Subcutaneous adipose tissue (tissue), 4 donors: Measurements from ENCODE around the gene MTFR1L. TPM values are rescaled to one million over a fixed set of nuclear protein-coding genes. Genes with fewer than 3 reads are reported as not detected.

Experiments
- total RNA-seq, 4 donors: library from RNA; depleted of rRNA; stranded (reverse); fragments of >200 nt; gene quantifications; one replicate each; pipeline ENCODE4 v1.1.0, GENCODE V29; 2016
- TF ChIP-seq, protein P1 (sequence below): fragments of 450-650 bp; IDR thresholded peaks from one replicate; pipeline ENCODE4 v1.5.1; 2016; ENCODE audit warnings: low read depth, mild to moderate bottlenecking, control low read depth, antibody characterized with exemption, moderate library complexity

MTFR1L gene
- total RNA-seq, 4 donors from 2014 or later: 53.6 to 89.5 (median 60.4) TPM

DNA sequence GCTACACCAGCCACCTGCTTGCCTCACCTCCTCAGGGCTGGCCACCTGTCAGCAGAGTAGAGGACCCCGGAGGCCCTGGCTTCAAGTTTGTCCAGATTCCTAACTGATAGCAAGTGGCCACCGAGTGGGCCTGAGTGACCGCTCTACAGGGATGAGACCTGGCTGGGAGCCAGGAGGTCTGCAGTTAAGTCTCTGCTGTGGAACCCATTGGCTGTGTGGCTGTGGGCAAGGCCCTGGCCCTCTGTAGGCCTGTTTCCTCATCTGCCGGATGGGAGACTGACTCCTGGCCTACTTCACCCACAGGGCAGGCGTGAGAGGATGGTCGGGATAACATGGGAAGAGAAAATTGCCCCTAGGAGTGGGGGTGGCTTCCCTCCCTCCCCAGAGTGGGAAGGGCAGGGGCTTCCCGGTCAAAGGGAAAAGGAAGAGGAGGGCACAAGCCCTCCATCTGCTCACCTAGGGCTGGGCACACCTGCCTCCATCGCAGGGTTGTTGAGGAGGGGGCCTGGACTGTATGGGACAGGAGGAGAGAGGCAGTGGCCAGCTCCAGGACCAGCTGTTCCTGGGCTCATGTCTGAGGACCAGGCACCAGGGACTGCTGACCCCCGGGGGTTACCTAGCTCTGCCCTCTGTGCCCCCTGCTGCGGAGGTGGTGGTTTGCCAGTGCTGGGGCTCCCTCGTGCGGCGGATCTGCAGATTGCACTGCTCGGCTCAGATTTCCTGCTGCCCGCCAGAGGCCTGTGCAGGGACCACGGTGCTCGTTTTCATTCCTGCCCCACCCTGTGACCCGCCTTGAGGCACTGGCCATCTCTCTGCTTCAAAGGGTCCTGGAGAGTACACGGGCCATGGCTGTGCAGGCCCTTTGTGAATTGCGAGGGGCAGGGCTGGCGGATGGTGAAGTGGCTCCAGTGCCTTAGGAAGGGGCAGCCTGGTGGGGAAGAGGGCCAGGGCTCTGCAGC lies 9.1 kb upstream of the MTFR1L start:
- TF ChIP-seq, protein P1, sequence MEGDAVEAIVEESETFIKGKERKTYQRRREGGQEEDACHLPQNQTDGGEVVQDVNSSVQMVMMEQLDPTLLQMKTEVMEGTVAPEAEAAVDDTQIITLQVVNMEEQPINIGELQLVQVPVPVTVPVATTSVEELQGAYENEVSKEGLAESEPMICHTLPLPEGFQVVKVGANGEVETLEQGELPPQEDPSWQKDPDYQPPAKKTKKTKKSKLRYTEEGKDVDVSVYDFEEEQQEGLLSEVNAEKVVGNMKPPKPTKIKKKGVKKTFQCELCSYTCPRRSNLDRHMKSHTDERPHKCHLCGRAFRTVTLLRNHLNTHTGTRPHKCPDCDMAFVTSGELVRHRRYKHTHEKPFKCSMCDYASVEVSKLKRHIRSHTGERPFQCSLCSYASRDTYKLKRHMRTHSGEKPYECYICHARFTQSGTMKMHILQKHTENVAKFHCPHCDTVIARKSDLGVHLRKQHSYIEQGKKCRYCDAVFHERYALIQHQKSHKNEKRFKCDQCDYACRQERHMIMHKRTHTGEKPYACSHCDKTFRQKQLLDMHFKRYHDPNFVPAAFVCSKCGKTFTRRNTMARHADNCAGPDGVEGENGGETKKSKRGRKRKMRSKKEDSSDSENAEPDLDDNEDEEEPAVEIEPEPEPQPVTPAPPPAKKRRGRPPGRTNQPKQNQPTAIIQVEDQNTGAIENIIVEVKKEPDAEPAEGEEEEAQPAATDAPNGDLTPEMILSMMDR: no peak

DNA sequence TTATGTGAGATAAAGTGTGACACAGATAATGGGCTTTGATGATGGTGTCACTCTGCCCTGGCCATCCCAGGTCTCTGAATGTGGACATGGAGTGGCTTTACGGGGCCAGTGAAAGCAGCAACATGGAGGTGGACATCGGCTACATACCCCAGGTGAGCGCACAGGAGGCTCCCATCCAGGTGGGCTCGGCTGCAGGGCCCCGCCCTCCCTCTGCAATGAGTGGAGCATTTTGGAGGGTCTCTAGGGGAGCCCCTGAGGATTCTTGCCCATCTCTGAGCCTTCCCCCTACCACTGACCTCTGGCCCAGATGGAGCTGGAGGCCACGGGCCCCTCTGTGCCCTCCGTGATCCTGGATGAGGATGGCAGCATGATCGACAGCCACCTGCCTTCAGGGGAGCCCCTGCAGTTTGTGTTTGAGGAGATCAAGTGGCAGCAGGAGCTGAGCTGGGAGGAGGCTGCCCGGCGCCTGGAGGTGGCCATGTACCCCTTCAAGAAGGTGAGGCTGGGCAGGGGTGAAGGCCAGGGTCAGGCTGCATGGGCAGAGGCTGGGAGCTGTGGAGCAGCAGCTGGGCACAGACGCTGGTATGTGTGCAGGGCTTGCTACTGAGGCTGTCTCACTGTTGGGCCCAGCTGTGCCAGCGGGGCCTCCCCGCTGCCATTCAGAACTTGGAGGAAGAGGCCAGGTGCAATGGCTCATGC lies 8.2 kb upstream of the MTFR1L start:
- TF ChIP-seq, protein P1: no peak

DNA sequence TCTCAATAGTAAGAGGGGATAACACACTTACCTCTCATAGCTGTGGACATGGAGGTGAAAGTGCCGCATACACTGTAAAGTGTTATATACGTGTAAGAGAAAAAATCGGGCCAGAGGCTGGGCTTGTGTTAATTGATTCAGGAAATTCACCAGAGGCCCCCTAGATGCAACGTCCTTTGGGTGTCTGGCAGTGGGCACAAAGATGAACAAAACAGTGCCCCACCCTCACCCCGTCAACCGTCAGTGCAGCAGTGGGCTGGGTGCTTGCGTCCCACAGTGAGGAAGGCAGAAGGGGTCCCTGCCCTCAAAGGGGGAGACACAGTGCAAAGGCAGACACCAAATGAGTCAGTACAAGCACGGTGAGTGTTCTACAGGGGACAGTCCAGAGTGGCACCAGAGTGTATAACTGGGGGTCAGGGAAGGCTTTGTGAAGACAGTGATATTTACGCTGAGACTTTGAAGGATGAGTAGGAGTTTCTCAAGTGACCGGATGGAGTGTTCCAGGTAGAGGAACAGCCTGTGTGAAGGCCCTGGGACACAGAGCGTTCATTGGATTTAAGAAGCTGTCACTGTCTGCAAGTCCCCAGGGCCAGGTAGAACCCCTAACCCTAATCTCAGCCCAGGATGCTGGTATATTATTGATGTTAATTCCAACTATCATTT lies 6.6 kb upstream of the MTFR1L start:
- TF ChIP-seq, protein P1: no peak

DNA sequence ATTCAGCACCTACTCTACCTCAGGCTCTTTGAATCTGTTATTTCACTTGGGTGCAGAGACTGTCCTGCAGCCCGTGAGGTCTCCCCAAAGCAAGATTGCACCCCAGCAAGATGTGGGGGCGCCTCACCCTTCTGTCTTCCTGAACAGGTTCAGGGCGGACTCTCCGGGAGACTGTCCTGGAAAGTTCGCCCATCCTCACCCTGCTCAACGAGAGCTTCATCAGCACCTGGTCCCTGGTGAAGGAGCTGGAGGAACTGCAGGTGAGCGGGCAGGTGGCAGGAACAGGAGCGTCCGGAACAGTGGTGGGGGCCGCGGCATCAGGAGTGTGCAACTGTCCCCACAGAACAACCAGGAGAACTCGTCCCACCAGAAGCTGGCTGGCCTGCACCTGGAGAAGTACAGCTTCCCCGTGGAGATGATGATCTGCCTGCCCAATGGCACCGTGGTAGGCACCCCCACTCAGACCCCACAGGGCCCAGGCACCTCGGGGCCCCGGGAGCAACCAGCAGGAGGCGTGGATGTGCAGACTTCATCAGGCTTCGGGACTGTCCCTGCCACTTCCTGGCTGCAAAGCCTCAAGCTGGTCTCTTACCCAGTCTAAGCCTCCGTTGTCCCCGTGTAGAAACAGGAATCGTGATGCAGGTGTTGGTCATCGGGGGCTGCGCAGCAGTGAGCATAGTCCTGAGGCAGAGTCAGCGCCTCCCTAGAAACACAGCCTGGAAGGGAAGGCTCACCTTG lies 5.9 kb upstream of the MTFR1L start:
- TF ChIP-seq, protein P1: no peak

DNA sequence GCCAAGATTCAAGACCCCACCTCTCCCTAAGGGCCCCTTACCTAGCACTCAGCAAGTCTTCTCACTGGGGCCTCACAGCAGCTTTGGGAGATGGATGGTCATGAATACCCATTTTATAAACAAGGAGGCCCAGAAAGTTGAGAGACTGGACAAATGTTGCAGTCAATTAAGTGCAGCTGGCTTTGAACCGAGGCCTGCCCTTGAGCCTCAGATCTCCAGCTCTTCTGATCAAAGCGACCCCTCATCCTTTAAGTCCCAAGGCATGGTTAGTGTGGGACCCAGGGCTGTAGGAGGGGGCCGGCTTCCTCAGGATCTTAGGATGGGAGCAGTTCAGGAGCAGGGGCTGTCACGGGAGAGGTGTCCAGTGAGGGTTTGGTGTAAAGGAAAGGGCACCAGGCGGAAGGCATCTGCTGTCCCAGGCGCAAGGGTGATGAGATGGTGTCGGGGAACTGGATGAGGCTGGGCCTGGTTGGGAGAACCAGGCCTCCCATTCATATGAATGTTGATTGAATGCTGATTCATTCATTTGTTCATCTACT lies 5.1 kb upstream of the MTFR1L start:
- TF ChIP-seq, protein P1: no peak

- TF ChIP-seq, protein P1: no peak
These were observed 4.3 kb upstream of the MTFR1L start for GRCh38 chr1:25815208-25816111.
